Stimulated activated CD4-positive, alpha-beta T cell treated with anti-CD3 and anti-CD28 coated beads, Interleukin-2, amount 100 ng/mL, for 4 hours (primary cell): ENCODE results near the gene WDR47.

ENCODE experiments used
- DNase-seq: peaks from one replicate; pipeline ENCODE4 v3.0.0-alpha.2; 2020; ENCODE audit warnings: low read depth

Gene WDR47

DNA sequence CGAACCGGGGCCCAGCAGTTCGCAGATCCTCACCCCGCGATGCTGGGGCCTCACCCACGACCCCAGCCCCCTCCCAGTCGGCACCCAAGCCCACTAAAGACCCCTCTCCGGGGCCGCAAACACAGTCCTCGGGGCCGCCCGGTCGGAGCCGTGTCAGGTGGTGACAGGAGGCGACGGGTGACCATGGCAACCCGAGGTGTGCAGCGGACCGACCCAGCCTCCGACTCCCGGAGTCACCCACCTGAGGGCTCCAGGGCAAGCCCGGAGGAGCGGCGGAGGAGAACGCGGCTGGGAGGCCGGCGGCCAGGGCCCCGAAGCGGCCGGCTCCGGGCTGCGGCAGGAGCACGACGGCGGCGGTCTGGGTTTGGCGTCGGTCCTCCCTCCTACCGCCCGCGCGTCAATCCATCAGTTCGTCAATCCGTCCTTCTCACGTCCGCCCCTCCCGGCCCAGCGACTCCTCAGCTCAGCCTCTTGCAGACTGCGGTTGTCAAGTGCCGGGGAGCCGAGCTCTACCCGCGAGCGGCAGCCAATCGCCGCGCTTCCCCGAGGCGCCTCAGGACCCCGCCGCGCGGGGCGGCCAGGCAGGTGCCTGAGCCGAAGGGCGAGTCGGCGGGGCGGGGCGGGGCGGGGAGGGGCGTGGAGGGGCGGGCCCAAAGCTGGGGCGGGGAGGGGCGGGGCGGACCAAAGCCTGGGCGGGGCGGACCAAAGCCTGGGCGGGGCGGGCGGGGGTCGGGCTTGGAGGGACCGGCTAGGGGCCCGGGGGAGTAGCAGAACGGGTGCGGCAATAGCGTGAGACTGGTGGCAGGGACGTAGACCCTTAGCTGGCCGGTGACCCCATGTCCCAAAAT is at the start of gene WDR47:
Gene WDR47, minus strand, starts transcription at position 482 of the 848 bp plus-strand sequence. CDS start 18,590 bp downstream, outside the sequence.
- DNase-seq, result peak; percentile 93

DNA sequence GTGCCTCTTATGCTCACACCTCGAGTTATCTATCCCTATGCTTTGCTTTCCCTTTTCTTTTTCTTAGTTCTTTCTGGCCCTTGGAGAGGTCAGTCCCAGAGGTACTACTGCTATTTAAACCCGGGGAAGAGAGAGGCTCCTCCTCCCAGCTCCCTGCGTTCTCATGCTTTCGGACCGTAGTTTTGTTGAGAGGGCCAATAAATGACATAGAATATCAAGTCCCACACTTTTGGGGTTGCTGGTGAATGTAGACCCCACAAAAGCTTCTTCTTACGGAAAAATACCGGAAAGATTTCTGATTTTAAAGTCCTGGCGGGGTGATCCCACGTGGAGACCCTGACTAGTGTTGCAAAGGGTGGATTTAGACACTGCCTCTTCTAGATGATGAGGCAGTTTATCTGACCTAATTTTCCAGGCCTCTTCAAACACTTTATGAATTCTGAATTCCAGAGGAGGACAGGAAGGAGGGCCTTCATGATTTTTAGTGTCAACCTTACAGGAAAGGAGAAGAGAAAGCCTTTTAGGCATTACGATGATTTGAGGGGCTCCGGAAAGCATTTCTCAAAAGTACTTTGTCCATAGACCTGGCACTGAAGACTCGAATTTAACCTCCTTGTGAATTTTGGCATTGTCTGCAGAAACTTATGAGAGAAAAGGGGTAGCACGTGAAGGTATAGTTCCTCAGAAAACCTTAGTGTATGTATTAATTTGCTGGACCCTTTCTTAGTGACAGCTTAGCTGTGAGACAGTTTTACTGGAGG is 49.4 kb upstream of the WDR47 start:
- no peak for DNase-seq

DNA sequence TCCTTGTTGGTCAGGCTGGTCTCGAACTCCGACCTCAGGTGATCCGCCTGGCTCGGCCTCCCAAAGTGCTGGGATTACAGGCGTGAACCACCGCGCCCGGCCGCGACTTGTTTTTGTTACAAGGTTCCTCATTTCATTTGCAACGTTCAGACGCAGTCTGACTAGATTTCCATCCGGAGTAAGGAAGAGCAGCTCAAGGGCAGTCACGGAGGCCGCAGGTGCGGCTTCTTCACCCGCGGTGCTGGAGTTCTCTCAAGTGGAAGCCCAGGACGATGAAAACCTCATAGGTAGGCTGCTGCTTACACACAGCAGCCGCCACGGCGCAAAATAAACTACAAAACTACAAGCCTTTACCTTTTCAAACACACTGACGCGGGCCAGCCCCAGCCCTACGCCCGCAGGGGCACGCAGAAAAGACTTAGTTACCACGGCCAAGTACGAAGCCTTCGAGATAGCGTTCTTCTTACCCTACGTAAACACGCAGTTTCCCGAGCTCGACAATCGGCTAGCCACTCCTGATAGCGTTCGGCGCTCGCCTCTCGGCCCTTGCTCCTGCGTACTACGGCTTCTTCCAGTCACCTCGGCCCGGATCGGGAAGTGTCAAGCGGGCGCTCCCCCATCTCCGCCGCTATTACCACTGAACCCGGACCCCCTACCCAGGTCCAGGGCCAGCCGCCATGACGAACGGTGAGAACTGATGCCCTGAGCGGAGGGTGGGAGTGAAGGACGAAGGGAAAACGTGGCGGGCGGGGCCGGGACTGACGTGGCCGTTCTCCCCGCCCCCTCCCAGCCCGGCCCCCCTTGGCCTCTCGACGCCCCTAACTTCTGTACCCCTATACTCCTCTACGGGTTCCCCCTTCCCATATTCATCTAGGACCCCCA is 48.5 kb upstream of the WDR47 start, which contains the start of gene TMEM167B:
Gene TMEM167B, plus strand, starts transcription at position 569 of the 882 bp plus-strand sequence. Its CDS starts 109 bp downstream, at position 678.
- DNase-seq, result peak; percentile 80

DNA sequence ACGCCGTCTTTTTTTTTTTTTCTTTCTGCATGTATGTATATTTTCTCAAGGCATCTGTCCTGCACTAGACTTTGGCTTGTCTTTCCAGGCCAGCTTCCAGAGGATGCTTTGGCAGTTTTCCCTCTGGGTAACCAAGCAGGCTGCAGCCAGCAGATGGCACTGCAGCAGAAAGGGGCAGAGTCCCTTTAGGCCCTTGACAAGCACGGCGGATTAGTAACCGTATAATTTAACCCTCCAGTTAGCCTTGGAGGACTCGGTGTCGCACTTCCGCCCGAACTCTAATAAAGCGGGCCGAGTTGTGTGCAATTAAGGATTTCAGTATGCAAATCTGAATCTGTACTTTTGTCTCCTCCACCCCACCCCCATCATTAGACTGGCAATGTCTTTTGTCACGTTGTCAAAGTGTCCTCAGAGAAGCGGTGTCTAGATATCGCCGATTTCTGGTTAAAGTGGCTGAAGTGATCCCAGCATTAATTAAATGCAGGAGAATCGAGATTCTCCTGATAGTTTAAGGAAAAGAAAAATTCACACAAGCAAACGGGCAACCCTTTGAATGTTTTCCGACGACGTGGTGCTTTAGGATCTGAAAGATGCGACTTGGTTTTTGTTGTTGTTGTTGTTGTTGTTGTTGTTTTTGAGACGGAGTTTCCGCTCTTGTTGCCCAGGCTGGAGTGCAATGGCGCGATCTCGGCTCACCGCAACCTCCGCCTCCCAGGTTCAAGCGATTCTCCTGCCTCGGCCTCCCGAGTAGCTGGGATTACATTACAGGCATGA is 47.5 kb upstream of the WDR47 start:
- DNase-seq, result no peak

GRCh38 chr1:109084563-109085517 is 42.9 kb upstream of the WDR47 start:
- DNase-seq, result no peak

- no peak for DNase-seq
Measured at GRCh38 chr1:109083923-109084322, 42.0 kb upstream of the WDR47 start.

- DNase-seq, result no peak
Measured at GRCh38 chr1:109083501-109083900, 41.6 kb upstream of the WDR47 start.

GRCh38 chr1:109080441-109081082 is 38.7 kb upstream of the WDR47 start:
- no peak for DNase-seq

GRCh38 chr1:109079240-109079622 is 37.3 kb upstream of the WDR47 start:
- DNase-seq, result no peak

- no peak for DNase-seq
Measured at GRCh38 chr1:109078317-109078716, 36.4 kb upstream of the WDR47 start.

DNA sequence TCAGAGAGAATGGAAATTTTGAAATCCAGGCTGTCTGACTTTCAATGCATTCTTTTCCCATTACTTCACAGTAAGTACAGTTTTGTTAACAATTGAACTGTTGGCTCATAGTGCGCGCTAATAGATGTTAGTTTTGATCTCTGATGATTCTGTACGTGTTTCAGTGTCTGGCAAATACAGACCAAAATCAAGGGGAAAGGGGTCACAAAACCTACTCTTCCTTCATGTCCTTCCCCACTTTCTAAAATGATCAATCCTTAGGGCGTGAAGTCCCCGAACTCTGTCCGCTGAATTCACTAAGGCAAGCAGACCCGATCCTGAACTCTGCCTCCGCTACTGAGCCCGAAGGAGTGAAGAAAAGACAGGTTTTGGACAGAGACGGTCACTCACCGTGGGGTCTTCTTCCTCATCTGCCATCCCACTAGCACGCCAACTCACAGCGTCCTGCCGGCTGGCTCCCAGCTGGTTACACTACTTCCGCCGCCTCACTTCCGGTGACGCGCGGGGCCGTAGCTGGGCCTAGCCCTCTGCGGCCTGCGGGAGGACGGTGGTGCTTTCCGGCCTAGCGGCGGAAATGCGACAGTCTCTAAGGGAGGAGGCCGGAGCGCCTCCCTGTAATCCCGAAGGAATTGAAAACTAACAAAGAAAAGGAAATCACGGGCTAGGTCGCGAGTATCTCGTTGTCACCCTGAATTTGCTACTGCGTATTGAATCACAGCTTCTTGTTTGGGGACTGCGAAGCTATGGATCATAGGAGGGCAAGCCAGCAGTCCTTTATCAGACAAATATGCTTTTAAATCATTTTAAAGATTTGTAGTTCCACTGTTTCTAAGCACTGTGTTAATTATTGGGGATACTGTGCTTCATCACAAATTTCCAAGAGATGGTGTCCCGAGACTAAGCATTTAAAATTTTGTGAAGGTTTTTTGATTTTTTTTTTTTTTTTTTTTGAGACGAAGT is 33.9 kb upstream of the WDR47 start, which contains the start of gene TAF13:
Gene TAF13, minus strand, starts transcription at position 473 of the 960 bp plus-strand sequence. Its CDS starts 56 bp downstream, at position 417.
- DNase-seq, result peak; percentile 79

DNA sequence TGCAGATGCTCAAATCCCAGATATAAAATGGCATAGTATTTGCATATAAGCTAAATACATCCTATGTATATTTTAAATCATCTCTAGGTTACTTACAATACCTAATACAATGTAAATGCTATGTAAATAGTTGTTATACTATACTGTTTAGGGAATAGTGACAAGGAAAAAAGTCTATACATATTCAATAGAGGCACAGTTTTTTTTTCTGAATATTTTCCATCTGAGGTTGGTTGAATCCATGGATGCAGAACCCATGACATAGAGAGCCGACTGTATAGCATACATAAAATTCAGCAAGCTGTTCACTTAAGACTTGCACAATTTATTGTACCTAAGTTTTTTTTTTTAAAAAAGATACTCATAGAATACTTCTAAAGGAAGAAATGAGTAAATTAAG is 27.4 kb upstream of the WDR47 start:
- DNase-seq, result no peak

GRCh38 chr1:109067883-109068282 is 26.0 kb upstream of the WDR47 start:
- DNase-seq, result no peak

GRCh38 chr1:109065137-109065536 is 23.2 kb upstream of the WDR47 start:
- no peak for DNase-seq

DNA sequence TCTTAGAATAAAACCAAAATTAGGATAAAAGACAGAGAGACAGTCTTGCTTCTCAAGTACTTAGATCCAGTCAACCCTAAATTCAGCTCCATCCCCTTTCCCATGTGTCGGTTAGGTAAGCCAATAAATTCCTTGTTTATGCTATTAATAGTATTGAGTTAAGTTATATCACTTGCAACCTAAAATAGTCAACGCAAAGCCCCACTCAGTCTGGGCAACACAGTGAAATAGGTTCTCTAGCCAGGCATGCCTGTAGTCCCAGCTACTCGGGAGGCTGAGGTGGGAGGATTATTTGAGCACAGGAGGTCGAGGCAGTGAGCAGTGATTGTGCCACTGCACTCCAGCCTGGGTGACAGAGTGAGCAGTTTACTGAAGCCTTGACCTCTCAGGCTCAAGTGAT is 19.3 kb upstream of the WDR47 start:
- no peak for DNase-seq

- no peak for DNase-seq
Measured at GRCh38 chr1:109060707-109061106, 18.8 kb upstream of the WDR47 start.

GRCh38 chr1:109059026-109059425 is 17.1 kb upstream of the WDR47 start:
- DNase-seq, result no peak

DNA sequence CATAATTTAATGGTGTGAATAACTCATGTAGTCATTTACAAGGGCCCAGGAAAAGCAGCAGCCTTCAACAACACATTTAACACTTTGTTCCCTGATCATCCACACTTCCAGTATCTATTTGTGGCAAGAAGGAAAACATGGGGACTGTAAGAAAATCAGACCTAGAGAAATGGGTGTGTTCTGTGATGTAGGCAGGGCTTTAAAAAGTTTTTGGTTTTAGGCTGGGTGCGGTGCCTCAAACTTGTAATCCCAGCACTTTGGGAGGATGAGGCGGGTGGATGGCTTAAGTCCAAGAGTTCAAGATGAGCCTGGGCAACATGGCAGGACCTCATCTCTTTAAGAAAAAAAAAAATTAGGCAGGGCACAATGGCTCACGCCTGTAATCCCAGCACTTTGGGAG is 14.2 kb upstream of the WDR47 start:
- no peak for DNase-seq
